Adrenal gland (tissue), 5 donors: ENCODE measurements around the gene PRKAR1B.

Source experiments
- CTCF ChIP-seq, 6 experiments: fragments of 450-650 bp in 4 of 6; fragments of 200-600 bp in 2 of 6; sonication (generic) in 1 of 6; IDR thresholded peaks; 1 replicate in 5 of 6; 2 replicates in 1 of 6; pipeline versions ENCODE4 v1.5.1 to v1.8.0; 2016 to 2021; ENCODE audit warnings: antibody characterized with exemption in 6 of 6, mild to moderate bottlenecking in 2 of 6, moderate library complexity in 1 of 6
- POLR2A ChIP-seq, 2 donors: fragments of 450-650 bp; IDR thresholded peaks; one replicate each; pipeline ENCODE4 v1.6.1; 2017; ENCODE audit warnings: antibody characterized with exemption in 2 of 2, mild to moderate bottlenecking in 2 of 2, moderate library complexity in 1 of 2
- donor health status: DM: no; HTN: no; CAD: no.

DNA sequence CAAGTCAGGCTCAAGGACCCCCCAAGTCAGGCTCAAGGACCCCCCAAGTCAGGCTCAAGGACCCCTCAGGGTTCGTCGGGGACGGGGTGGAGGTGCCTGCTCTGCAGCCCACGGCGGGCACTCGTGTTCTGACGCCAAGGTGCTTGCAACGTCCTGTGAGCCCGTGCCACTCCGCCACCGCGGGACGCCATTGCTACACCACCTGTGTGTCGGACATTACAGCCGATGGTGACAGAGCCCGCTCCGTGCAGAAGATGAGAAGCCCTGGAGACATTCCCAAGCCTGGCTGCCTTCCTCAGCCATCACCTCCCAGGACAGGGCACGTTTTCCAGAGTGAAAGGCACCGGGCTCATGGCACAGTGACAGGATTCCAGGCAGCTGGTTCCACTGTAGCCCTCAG lies 98.3 kb downstream of the PRKAR1B start:
- TF ChIP-seq CTCF (IDR thresholded peaks at IDR 0.05) (no peak), POLR2A (IDR thresholded peaks at IDR 0.05) (no peak)
